GM23338 (cell line): ENCODE data around the gene OGG1.

Source experiments
- EZH2 ChIP-seq: fragments of 200-600 bp; sonication (generic); IDR thresholded peaks from one replicate; pipeline ENCODE4 v1.8.0; 2017; ENCODE audit warnings: antibody characterized with exemption, mild to moderate bottlenecking, low read depth; ENCODE audit not compliant: unreplicated experiment
- EZH2phosphoT487 ChIP-seq: fragments of 200-600 bp; sonication (generic); IDR thresholded peaks from one replicate; pipeline ENCODE4 v1.8.1; 2018; ENCODE audit warnings: antibody characterized with exemption; ENCODE audit not compliant: unreplicated experiment
- JUNB ChIP-seq: IDR thresholded peaks from one replicate; pipeline ENCODE4 v1.6.1; 2016; ENCODE audit warnings: antibody characterized with exemption; ENCODE audit not compliant: unreplicated experiment
- POLR2AphosphoS5 ChIP-seq: IDR thresholded peaks from 2 replicates; pipeline ENCODE4 v1.6.1; 2016; ENCODE audit warnings: antibody characterized with exemption, low read depth
- STAT1 ChIP-seq: IDR thresholded peaks from one replicate; pipeline ENCODE4 v1.6.1; 2016; ENCODE audit warnings: antibody characterized with exemption; ENCODE audit not compliant: unreplicated experiment
- ZNF114 ChIP-seq: fragments of 250-450 bp; sonication (Bioruptor Pico); IDR thresholded peaks from 2 replicates; pipeline ENCODE4 v1.5.0; 2020; ENCODE audit warnings: mild to moderate bottlenecking, moderate library complexity
- ZNF331 ChIP-seq: fragments of 250-450 bp; sonication (Bioruptor Pico); IDR thresholded peaks from 2 replicates; pipeline ENCODE4 v1.5.0; 2020; ENCODE audit warnings: low read depth, mild to moderate bottlenecking, moderate library complexity
- TF ChIP-seq, protein P1 (sequence below), 2 experiments: fragments of 200-600 bp in 1 of 2; sonication (generic) in 1 of 2; conservative IDR thresholded peaks; 2 replicates each; pipeline versions ENCODE4 v1.5.1 to v1.6.1; 2016 to 2017; ENCODE audit warnings: antibody characterized with exemption in 2 of 2, low read depth in 2 of 2, mild to moderate bottlenecking in 2 of 2, moderate library complexity in 1 of 2
- TF ChIP-seq, protein P2 (sequence below): IDR thresholded peaks from one replicate; pipeline ENCODE4 v1.6.1; 2018; ENCODE audit warnings: antibody characterized with exemption; ENCODE audit not compliant: unreplicated experiment

DNA sequence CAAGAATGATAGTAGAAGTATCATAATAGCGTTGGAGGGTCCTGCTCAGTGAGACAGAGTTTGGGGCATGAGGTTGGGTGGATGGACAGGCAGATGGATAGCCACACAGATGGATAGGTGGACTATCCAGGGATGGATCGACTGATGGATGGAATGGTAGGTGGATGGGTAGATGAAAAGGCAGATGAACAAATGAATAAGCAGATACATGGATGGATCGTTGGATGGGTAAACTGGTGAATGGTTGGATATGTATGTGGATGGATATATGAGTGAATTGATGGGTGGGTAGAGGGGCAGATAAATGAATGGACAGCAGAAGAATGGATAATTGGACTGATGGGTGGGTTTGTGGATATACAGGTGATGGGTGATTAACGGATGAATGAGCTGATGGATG is 36.6 kb upstream of the OGG1 start:
- TF ChIP-seq, protein P1, sequence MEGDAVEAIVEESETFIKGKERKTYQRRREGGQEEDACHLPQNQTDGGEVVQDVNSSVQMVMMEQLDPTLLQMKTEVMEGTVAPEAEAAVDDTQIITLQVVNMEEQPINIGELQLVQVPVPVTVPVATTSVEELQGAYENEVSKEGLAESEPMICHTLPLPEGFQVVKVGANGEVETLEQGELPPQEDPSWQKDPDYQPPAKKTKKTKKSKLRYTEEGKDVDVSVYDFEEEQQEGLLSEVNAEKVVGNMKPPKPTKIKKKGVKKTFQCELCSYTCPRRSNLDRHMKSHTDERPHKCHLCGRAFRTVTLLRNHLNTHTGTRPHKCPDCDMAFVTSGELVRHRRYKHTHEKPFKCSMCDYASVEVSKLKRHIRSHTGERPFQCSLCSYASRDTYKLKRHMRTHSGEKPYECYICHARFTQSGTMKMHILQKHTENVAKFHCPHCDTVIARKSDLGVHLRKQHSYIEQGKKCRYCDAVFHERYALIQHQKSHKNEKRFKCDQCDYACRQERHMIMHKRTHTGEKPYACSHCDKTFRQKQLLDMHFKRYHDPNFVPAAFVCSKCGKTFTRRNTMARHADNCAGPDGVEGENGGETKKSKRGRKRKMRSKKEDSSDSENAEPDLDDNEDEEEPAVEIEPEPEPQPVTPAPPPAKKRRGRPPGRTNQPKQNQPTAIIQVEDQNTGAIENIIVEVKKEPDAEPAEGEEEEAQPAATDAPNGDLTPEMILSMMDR (conservative IDR thresholded peaks at IDR 0.05; ENCODE audit: low read depth in 2 of 2): no peak
- TF ChIP-seq POLR2AphosphoS5: no peak
- TF ChIP-seq EZH2phosphoT487: no peak
- no peak for TF ChIP-seq JUNB
- TF ChIP-seq EZH2: no peak
- TF ChIP-seq, protein P2, sequence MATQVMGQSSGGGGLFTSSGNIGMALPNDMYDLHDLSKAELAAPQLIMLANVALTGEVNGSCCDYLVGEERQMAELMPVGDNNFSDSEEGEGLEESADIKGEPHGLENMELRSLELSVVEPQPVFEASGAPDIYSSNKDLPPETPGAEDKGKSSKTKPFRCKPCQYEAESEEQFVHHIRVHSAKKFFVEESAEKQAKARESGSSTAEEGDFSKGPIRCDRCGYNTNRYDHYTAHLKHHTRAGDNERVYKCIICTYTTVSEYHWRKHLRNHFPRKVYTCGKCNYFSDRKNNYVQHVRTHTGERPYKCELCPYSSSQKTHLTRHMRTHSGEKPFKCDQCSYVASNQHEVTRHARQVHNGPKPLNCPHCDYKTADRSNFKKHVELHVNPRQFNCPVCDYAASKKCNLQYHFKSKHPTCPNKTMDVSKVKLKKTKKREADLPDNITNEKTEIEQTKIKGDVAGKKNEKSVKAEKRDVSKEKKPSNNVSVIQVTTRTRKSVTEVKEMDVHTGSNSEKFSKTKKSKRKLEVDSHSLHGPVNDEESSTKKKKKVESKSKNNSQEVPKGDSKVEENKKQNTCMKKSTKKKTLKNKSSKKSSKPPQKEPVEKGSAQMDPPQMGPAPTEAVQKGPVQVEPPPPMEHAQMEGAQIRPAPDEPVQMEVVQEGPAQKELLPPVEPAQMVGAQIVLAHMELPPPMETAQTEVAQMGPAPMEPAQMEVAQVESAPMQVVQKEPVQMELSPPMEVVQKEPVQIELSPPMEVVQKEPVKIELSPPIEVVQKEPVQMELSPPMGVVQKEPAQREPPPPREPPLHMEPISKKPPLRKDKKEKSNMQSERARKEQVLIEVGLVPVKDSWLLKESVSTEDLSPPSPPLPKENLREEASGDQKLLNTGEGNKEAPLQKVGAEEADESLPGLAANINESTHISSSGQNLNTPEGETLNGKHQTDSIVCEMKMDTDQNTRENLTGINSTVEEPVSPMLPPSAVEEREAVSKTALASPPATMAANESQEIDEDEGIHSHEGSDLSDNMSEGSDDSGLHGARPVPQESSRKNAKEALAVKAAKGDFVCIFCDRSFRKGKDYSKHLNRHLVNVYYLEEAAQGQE: no peak
- no peak for TF ChIP-seq STAT1
- TF ChIP-seq ZNF114 (CRISPR knock-in tag): no peak
- TF ChIP-seq ZNF331 (CRISPR knock-in tag): no peak
